NCI-H2196 (cell line): ENCODE measurements around the gene EVI2A.
"Not testable (repeated sequence)": the region's sequence is repeated elsewhere in the genome, so short reads cannot be mapped to it uniquely, and the experiment has no call there.

Source experiments
- DNase-seq: peaks from one replicate; lab custom pipeline; 2025; ENCODE audit not compliant: unreplicated experiment; lab: John Stamatoyannopoulos, UW

EVI2A gene

GRCh38 chr17:31313982-31314781 lies 7.2 kb downstream of the EVI2A start, which contains the start of gene EVI2B:
Gene EVI2B (minus strand): TSS chr17:31314054. CDS start chr17:31305609, 8,445 bp downstream.
- DNase-seq = no peak

DNA sequence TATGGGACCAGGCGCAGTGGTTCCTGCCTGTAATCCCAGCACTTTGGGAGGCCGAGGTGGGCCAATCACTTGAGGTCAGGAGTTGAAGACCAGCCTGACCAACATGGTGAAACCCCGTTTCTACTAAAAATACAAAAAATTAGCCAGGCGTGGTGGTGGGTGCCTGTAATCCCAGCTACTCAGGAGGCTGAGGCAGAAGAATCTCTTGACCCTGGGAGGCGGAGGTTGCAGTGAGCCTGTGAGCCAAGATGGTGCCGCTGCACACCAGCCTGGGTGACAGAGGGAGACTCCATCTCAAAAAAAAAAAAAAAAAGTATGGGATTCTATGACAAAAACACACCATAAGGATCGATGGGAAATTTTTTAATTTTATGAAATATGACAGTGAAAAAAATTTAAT lies 9.2 kb downstream of the EVI2A start:
- not testable (repeated sequence) for DNase-seq

- DNase-seq = no peak
Measured at GRCh38 chr17:31311526-31311925, 9.9 kb downstream of the EVI2A start.

GRCh38 chr17:31310886-31311285 lies 10.5 kb downstream of the EVI2A start:
- DNase-seq = no peak

GRCh38 chr17:31310260-31310659 lies 11.2 kb downstream of the EVI2A start:
- no peak for DNase-seq

GRCh38 chr17:31309556-31309955 lies 11.9 kb downstream of the EVI2A start:
- DNase-seq = no peak

- no peak for DNase-seq
Measured at GRCh38 chr17:31308372-31309334, 12.8 kb downstream of the EVI2A start.

GRCh38 chr17:31307640-31308039 lies 13.8 kb downstream of the EVI2A start:
- no peak for DNase-seq

- no peak for DNase-seq
Measured at GRCh38 chr17:31299624-31300023, 21.8 kb downstream of the EVI2A start.

- DNase-seq = no peak
Measured at GRCh38 chr17:31297090-31297489, 24.3 kb downstream of the EVI2A start, which contains the start of gene OMG. Gene OMG (minus strand): TSS chr17:31297239. CDS start chr17:31296331, 908 bp downstream.

DNA sequence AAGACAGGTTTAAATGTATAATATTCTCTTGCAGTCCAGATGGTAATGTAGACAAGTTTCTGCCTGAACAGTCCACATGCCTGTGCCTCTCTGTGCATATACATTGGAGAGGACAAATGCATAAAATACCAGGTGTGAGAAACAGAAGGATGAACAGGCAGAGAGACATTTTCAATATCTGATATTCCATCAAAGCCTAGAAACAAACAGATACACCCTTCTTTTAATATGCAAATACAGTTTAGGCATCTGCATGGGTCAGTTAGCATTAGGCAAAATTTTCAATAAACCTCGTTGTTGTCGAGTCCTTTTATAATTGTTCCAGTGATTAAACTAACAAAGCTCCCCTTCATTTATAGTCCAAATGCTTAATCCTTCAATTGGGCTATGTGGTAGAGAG lies 25.3 kb downstream of the EVI2A start:
- no peak for DNase-seq

DNA sequence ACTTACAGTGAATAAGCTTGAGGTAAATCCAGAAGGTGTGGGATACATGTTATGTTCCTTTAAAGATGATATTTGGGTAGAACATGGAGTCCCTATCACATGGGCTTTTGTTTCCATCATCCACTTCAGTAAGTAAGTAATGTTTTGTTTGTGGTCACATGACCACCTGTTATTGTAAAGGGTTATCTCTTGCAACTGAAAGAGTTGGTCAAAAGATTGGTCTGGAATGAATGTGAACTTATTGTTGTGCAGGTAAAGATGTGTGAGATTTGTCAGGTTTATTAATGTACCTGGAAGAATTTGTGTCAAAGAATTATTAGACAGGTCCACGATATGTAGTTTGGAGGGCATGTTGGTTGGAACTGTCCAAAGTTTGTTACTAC lies 25.9 kb downstream of the EVI2A start:
- no peak for DNase-seq

GRCh38 chr17:31294820-31295488 lies 26.5 kb downstream of the EVI2A start:
- no peak for DNase-seq

- no peak for DNase-seq
Measured at GRCh38 chr17:31294231-31294630, 27.2 kb downstream of the EVI2A start.

GRCh38 chr17:31293581-31293980 lies 27.8 kb downstream of the EVI2A start:
- DNase-seq = no peak

GRCh38 chr17:31291820-31292219 lies 29.6 kb downstream of the EVI2A start:
- no peak for DNase-seq

GRCh38 chr17:31289790-31290189 lies 31.6 kb downstream of the EVI2A start:
- no peak for DNase-seq

- not testable (repeated sequence) for DNase-seq
Measured at GRCh38 chr17:31287932-31288331, 33.5 kb downstream of the EVI2A start.

DNA sequence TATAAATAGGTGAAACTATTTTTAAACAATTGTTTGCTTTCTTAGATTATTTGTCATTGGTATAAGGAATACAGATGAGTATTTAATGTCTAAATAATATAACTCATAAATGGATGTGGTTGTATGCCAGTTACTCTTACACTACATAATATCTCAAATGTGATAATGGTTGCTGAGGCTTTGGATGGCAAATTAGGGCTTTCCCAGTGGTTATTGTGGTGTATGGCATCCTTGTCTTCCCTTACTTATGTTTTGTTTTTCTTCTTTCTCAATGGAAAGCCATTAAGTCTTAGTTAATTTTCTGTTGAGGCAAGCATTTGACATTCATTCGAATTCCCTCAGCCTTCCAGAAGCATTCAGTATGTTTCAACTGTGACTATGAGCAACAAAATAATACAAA lies 34.8 kb downstream of the EVI2A start:
- no peak for DNase-seq

DNA sequence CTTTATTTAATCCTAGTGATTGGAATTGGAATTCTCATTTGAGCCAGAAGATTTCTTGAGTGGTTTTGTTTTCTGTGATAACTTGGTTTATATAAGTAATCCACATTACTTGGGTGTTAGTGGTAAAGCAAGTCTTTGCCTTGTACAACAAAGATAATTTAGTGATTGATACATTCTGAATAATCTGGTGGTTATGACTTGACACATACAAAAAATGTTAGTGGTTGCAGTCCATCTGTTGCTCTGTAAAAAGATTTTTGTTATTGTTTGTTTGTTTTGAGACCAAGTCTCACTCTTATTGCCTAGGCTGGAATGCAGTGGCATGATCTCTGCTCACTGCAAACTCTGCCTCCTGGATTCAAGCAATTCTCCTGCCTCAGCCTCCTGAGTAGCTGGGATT lies 37.6 kb downstream of the EVI2A start:
- no peak for DNase-seq

DNA sequence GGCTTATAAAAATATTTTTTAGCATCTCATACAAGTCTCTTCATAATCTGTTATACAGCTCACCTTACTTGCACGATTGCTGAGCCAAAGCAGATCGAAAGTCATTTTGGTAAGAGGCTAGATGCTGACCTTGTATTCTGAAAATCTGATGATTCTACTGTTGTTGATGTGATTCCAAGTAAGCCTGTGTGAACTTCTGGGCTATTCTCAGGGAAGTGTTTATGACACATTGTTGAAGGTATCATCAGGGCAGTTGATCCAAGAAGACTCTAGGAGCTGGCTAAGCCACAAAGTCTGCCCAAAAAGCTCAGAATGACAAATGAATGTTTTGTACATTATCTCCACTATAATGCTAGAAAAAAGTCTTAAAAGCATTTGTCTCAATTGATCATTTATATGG lies 40.4 kb downstream of the EVI2A start:
- no peak for DNase-seq
